HL-60/S4 treated with retinoic acid at 250 ng/mL for 4 days and 3 days (cell line): ENCODE data around the gene ZGPAT.
"Not testable (repeated sequence)": the region's sequence is repeated elsewhere in the genome, so short reads cannot be mapped to it uniquely, and the experiment has no call there.

Source experiments
- in situ Hi-C: fragments of 300-500 bp; cut with MboI; formaldehyde crosslinking; loops from 2 replicates; pipeline ENCODE4 v1.7.0; 2022; ENCODE audit warnings: low sequenced_read_pairs

The ZGPAT gene

DNA sequence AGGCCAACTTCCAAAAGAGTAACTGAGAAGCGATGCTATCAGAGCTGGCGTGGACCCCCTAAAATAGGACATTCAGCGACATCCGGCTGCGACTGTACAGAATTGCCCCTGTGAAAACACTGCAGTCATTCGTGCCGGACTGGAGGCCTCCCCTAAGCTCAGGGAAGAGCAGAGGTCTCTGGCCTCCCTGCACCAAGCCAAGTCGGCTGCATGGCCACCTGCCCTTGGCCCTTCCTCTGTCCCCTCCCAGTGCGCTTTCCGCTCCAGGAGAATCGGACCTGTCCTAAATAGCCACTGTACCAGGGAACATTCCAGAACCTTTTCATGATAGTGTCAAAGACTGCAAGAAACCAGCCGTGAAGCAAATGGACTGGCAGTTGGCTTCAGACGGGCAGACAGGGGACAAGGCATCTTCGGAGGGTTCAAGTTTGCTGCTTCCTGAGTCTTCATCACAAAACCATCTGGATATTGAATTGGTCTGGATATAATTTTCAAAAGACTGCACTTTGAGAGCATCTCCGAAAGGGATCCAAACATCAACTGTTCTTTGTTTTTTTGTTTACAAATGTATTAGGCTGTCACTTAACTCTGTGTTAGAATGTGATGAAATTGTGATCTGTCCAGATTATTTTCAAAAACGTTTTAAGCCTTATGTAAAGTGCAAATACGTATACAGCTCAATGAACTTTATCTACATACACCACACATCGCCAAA, 48.3 kb downstream of the ZGPAT start:
- in situ Hi-C loops, result no loop called here

DNA sequence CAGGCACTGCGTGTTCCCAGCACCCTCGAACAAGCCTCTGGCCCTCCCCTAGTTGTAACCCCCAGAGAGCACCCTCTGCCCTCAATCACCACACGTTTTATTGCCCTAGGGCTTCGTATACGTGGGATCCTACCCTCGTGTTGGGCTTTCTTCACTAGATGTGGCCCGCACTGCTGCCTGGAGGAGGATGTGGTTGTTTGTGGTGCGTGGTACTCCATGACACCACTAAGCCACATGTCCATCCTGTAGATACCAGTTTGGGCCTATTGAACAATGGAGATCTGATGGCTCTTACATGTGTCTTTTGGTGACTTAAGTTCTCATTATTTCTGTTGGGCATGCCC, 48.8 kb downstream of the ZGPAT start:
- in situ Hi-C loops, result no loop called here

GRCh38 chr20:63758152-63758551, 50.3 kb downstream of the ZGPAT start:
- in situ Hi-C loops, result no loop called here

DNA sequence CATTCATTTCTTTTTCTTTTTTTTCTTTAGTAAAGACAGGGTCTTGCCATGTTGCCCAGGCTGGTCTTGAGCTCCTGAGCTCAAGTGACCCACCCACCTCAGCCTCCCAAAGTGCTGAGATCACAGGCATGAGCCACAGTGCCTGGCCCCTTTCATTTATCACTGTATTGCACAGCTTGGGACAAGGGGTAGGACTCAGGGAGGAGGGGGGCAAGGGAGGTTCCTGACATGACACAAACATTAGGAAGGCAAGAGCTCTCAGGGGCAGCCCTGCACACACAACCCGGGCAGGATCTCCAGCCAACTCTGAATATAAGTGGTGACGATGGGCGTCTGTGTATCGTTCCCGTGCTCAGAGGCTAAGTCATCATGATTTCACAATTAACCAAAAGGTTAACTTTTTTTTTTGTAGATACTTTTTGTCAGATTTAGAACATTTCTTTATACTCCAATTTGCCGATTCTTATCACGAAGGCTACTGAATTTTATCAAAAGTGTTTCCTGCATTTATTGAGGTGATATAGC, 51.6 kb downstream of the ZGPAT start:
- in situ Hi-C loops, result no loop called here

GRCh38 chr20:63765082-63765873, 57.4 kb downstream of the ZGPAT start:
- in situ Hi-C loops, result no loop called here

DNA sequence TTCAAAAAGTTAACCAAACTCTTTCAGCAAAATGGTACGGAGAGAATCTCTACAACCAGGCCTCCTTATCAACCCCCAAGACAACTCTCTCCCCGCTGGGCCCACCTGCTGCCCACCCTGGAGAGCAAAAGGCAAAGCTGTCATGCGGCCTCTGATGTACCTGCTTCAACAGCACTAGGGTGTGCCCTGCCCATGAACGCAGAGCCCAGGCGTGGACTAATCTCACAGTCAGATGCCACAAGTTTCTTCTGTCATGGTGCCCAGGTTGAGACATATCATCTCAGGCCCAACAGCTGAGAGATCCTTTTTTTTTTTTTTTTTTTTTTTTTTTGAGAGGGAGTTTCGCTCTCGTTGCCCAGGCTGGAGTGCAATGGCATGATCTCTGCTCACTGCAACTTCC, 58.1 kb downstream of the ZGPAT start:
- in situ Hi-C loops, result no loop called here

GRCh38 chr20:63766695-63767426, 59.0 kb downstream of the ZGPAT start:
- in situ Hi-C loops, result no loop called here

DNA sequence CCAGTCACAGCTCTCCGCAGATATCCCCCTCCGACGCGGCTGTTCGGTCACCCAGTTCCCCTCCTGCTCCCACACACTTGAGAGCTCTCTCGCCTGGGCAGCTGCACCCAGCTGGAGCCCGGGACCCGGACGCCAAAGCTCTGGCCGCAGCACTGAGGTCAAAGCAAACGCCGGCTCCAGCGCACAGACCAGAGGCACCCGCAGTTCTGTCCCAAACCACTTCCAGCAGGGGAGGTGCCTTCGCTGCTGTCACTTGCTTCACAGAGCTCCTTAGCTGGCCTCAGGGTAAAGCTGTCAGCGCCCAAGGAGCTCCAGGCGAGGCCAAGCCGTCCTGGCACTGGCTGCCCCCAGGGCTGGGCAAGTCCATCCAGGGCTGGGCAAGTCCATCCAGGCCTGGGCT, 59.6 kb downstream of the ZGPAT start:
- in situ Hi-C loops, result no loop called here

- in situ Hi-C loops, result no loop called here
Observed at GRCh38 chr20:63767886-63768285, 60.0 kb downstream of the ZGPAT start.

DNA sequence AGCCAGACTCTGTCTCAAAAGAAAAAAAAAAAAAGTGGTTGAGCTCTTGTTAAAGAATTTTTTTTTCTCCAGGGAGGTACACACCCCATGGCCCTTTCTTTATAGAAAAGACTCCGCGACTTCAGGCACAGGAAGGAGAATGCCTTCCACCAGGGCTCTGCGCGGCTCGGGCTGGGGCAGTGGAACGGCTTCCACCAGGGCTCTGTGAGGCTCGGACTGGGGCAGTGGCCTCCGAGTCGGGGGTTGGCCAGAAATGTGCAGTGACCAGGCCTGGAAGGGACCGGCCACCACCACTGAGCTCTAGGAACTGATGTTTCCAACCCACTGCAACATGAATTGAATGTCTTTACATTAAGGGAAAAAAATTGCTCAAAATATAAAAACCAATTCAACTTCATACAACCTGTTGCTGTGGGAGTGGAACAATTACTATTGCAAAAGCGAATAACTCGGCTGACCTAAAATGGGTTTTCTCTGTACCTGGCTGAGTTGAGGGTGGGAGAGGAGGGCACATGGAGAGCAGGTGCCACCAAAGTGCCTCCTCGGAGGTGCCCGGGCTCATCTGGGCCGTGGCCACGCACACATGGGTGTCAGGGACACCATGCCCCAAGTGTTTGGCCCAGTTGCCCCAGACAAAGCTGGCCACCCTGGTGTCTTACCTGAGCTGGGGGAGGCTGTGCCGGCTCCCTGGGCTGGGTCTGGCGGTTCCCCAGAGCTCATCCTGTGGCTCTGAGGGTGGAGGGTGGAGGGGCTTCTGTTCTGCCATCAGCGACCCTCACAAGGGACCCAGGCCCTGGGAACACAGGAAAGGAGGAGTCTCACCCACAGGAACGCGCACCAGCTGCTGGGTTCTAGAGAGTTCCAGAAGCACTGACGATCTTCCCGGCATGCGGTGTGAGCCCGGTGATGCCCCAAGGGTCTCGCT, 61.0 kb downstream of the ZGPAT start:
- in situ Hi-C loops, result no loop called here

DNA sequence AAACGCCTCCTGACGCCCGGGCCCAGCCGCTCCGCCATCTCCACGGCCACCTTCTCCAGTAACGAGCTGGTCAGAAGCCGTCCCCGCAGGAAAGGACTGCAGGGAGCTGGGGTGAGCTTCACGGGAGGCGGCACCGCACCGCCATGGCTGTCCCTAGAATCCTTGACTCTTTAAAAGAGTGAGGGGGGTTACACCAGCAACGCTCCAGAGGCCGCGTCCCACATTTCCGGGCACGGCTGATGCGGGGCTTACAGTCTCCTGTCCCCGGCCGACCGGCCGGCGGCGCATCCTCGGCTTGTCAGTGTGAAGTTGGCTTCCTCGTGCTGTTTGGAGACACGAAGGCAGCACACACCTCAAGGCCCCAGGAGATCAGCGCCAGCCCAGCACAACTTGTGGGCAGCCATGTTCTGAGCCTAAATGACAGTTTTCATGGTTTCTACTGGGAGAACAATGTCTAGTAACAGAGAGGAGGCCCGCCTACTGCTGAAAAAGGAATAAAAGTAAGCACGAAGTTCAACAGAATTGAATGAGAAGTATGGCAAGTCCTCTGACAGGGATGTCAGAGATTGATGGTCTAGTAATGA, 62.1 kb downstream of the ZGPAT start:
- in situ Hi-C loops, result no loop called here

- in situ Hi-C loops, result no loop called here
Observed at GRCh38 chr20:63771046-63771707, 63.3 kb downstream of the ZGPAT start.

DNA sequence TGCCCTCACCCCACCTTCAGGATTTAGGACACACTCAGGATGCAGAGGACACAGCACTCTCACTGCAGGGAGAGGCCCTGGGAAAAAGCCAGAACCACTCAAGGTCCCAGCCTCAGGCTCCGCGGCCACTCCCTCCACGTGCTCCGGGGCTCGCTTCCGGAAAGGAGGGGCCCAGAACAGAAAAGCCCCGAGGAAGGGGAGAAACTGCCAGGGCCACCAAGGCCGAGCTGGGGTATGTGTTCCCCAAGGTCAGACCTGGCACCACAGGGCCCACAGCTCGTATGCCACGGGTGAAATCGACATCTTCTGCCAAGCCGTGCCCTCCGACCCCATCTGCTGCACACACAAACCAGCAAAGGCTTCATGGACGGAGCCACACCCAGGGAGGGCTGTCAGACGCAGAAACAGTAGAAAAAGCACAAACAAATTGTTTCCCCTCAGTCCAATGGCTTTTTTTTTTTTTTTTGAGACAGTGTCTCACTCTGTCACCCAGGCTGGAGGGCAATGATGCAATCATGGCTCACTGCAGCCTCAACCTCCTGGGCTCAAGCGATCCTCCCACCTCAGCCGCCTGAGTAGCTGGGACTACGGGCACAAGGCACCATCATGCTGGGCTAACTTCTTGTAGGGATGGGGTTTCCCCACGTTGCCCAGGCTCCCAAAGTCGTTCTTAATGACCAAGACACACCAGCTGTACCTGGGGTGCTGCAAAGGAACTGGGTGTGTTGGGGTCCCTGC, 65.1 kb downstream of the ZGPAT start:
- in situ Hi-C loops, result no loop called here

DNA sequence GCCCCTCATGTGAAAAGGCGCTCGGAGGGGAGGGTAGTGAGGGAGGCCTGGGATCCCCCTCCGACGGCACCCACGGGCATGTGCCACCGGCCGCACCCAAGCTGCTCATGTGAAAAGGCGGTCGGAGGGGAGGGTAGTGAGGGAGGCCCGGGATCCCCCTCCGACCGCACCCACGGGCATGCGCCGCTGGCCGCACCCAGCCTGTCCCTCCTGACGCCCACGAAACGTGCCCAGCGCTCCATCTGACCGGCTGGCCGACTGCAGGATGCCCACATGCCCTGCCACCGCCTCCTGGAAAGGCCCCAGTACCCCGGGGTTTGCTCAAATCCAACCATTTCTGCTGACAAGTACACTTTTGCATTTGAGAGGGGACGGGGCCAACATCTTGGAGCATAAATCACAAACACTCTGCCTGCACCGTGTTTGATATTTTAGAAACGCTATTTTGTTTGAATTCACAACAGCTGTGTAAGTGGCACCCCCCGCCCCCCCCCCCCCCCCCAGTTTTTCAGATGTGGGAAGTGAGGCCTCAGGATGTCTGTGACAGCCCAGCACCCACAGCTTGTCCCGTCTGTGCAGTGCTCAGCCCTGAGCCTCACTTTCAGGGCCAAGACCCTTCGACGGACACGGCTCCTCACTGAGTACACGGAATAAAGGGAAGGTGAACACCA, 65.9 kb downstream of the ZGPAT start:
- in situ Hi-C loops, result no loop called here

DNA sequence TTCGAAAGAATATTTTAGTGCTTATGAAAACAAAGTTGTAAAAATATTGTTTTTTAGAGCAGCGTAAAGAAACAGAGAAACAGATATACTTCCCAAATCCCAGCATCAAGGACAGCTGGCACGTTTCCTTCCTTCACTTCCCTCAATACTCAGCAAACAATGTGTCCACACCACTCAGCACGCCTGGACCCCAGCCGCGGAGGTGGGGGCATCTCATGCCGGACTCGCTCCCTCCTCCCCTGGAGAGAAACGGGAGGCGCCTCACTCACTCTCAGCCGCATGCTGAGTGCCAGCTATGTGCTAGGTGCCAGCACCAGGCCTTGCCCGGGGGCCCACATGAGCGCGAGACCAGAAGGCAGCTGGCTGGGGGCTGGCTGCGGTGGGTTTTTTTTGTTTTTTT, 66.5 kb downstream of the ZGPAT start:
- in situ Hi-C loops, result no loop called here

DNA sequence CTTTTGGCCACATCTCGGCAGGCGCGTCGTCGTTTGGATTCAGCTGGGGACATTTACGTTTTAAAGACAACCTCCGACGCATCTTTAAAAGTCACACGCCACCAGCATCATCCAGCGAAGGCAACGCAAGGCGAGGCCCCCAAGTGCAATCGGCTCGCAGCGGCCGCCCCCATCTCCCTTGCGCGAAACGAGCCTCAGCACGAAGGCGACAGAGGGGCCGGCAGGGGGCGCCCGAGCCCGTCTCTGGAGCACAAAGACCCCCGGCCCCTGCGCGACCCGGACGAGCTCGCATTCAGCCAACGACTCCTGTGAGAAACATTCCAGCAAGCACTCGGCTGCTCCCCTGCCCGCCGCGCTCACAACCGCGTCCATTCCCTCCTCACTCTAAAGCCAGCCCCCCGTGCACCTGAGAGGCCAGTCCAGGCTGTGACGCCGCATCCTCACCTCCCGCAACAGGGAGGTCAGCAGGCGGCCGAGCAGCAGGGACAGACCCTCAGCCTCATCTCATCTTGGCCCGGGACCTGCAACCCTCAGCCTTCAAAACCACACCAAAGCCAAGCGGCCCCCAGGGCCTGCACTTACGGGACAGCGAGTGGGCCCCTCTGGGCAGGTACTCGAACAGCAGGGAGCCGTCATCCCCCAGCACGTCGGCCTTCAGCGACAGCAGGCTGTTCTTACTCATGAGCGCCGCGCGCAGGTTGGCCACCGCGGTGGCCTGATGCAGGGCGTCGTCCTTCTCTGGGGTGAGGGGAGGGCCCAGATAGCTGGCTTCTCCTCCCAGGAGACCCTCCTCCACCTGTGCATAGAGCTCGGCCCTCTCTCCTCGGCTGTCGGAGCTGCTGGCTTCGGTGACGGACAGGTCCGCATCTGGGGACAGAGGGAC, 67.5 kb downstream of the ZGPAT start:
- in situ Hi-C loops, result no loop called here

DNA sequence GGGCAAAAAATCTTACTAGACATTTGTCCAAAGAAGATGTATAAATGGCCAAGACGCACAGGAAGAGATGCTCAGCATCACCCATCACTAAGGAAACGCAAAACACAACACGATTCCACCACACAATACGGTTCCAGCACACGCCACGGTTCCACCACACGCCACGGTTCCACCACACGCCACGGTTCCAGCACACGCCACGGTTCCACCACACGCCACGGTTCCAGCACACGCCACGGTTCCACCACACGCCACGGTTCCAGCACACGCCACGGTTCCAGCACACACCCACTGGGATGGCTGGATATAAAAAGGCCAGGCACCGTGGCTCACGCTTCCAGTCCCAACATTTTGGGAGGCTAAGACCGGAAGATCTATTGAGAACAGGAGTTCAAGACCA, 69.0 kb downstream of the ZGPAT start:
- in situ Hi-C loops, result not testable (repeated sequence)

- in situ Hi-C loops, result no loop called here
Observed at GRCh38 chr20:63777614-63778013, 69.8 kb downstream of the ZGPAT start.
